ENCODE data around the gene SYTL3. TPM values are rescaled to one million over a fixed set of nuclear protein-coding genes. Genes with fewer than 3 reads are reported as not detected.

The SYTL3 gene
- total and polyA plus RNA-seq, 2 experiments from 2014 or later: 0.07 TPM; not detected in 1

GRCh38 chr6:158638324-158638854 lies 11.5 kb upstream of the SYTL3 start (continued):
- TF ChIP-seq NANOG (IDR thresholded peaks at IDR 0.05; ENCODE audit: borderline replicate concordance) (no peak), JUNB (IDR thresholded peaks at IDR 0.05; ENCODE audit: unreplicated experiment) (no peak), REST (IDR thresholded peaks at IDR 0.05; ENCODE audit: unreplicated experiment) (no peak), EZH2phosphoT487 (IDR thresholded peaks at IDR 0.05; ENCODE audit: unreplicated experiment) (no peak), ZNF114 (CRISPR knock-in tag; IDR thresholded peaks at IDR 0.05) (no peak), CREB1 (CRISPR knock-in tag; IDR thresholded peaks at IDR 0.05; ENCODE audit: low read depth) (no peak)
- TF ChIP-seq, protein P1, sequence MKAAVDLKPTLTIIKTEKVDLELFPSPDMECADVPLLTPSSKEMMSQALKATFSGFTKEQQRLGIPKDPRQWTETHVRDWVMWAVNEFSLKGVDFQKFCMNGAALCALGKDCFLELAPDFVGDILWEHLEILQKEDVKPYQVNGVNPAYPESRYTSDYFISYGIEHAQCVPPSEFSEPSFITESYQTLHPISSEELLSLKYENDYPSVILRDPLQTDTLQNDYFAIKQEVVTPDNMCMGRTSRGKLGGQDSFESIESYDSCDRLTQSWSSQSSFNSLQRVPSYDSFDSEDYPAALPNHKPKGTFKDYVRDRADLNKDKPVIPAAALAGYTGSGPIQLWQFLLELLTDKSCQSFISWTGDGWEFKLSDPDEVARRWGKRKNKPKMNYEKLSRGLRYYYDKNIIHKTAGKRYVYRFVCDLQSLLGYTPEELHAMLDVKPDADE (IDR thresholded peaks at IDR 0.05): no peak
- TF ChIP-seq, protein P2, sequence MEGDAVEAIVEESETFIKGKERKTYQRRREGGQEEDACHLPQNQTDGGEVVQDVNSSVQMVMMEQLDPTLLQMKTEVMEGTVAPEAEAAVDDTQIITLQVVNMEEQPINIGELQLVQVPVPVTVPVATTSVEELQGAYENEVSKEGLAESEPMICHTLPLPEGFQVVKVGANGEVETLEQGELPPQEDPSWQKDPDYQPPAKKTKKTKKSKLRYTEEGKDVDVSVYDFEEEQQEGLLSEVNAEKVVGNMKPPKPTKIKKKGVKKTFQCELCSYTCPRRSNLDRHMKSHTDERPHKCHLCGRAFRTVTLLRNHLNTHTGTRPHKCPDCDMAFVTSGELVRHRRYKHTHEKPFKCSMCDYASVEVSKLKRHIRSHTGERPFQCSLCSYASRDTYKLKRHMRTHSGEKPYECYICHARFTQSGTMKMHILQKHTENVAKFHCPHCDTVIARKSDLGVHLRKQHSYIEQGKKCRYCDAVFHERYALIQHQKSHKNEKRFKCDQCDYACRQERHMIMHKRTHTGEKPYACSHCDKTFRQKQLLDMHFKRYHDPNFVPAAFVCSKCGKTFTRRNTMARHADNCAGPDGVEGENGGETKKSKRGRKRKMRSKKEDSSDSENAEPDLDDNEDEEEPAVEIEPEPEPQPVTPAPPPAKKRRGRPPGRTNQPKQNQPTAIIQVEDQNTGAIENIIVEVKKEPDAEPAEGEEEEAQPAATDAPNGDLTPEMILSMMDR (conservative IDR thresholded peaks at IDR 0.05; ENCODE audit: low read depth in 2 of 2): no peak

DNA sequence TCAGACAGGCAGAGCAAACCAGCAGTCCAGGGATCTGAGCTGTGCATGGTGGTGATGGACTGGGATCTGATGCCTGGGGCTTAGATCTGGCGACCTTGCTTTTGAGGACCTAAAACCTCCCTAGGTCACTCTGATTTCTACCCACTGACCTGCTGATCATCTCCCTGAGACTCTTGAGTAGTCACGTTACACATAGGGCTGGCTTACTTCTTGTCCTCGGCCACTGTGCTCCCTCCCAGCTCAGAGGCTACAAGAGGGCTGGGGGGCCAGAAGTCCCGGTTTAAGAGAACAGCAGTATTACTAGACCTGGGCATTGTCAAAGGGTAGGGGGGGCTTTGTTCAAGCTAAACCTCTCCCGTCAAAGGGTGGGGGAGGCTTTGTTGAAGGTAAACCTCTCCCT lies 10.8 kb upstream of the SYTL3 start:
- no peak for ATAC-seq
- H3K4me3 ChIP-seq: no peak overlapping the region
- H3K9me2 ChIP-seq (ENCODE audit: insufficient read depth): no peaks in the 10 kb centered on the region
- Mint-ChIP-seq H3K27me3 (ENCODE audit: insufficient read depth, low read depth, poor library complexity) (peaks cover 9% of the 10 kb centered on the region), H3K4me1 (peaks cover 19% of the 10 kb centered on the region), H3K9me3 (no peaks in the 10 kb centered on the region), H3K36me3 (ENCODE audit: low read depth) (peaks cover 30% of the 10 kb centered on the region; the same call in 2 of the 3 replicates), H3K27ac (no peak overlapping the region), H3K4me3 (no peak overlapping the region)
- no peak for DNase-seq (ENCODE audit: low spot score)
- H3K27ac ChIP-seq (ENCODE audit: low read depth): no peak overlapping the region
- no peak overlapping the region for H2AFZ ChIP-seq
- no peak for TF ChIP-seq ZNF462 (CRISPR knock-in tag; IDR thresholded peaks at IDR 0.05)
- TF ChIP-seq ZNF331 (CRISPR knock-in tag; IDR thresholded peaks at IDR 0.05; ENCODE audit: low read depth): no peak
- no peak for TF ChIP-seq NANOG (IDR thresholded peaks at IDR 0.05; ENCODE audit: borderline replicate concordance)
- no peak for TF ChIP-seq ZNF114 (CRISPR knock-in tag; IDR thresholded peaks at IDR 0.05)
- TF ChIP-seq STAT1 (IDR thresholded peaks at IDR 0.05; ENCODE audit: unreplicated experiment): no peak
- H3K79me2 ChIP-seq (replicated peaks; ENCODE audit: insufficient read depth): peaks cover 43% of the 10 kb centered on the region
- no peaks in the 10 kb centered on the region for H3K27me3 ChIP-seq (ENCODE audit: insufficient read depth)
- H3F3A ChIP-seq (replicated peaks; ENCODE audit: low read depth): no peaks in the 10 kb centered on the region
- H3K4me2 ChIP-seq: no peak overlapping the region
- H3K36me3 ChIP-seq (ENCODE audit: insufficient read depth): no peaks in the 10 kb centered on the region
- peaks cover 25% of the 10 kb centered on the region; the same call in 1 of the 2 replicates for H4K20me1 ChIP-seq (replicated peaks; ENCODE audit: insufficient read depth)
- peaks cover 4% of the 10 kb centered on the region for H3K4me1 ChIP-seq (ENCODE audit: insufficient read depth)
